Lower leg skin (tissue), 3 donors: ENCODE measurements around the gene LYSET.

Experiments
- CTCF ChIP-seq, 3 donors: fragments of 450-650 bp; IDR thresholded peaks; one replicate each; pipeline ENCODE4 v1.5.1; 2016; ENCODE audit warnings: antibody characterized with exemption in 3 of 3, mild to moderate bottlenecking in 3 of 3, moderate library complexity in 2 of 3
- POLR2A ChIP-seq, 2 donors: fragments of 450-650 bp; IDR thresholded peaks; one replicate each; pipeline ENCODE4 v1.6.1; 2016 to 2017; ENCODE audit warnings: antibody characterized with exemption in 2 of 2, mild to moderate bottlenecking in 1 of 2, moderate library complexity in 1 of 2

- TF ChIP-seq POLR2A (IDR thresholded peaks at IDR 0.05) (no peak), CTCF (IDR thresholded peaks at IDR 0.05) (no peak)
These were observed 21.6 kb upstream of the LYSET start for GRCh38 chr14:93163564-93163963.
